Stimulated activated CD8-positive, alpha-beta memory T cell treated with anti-CD3 and anti-CD28 coated beads, Interleukin-7, amount 100 ng/mL, for 4 hours (primary cell): Measurements from ENCODE around the gene TTC39A.
"Not testable (repeated sequence)": the region's sequence is repeated elsewhere in the genome, so short reads cannot be mapped to it uniquely, and the experiment has no call there.

Experiments used
- DNase-seq, 2 donors: peaks; one replicate each; pipeline ENCODE4 v3.0.0-alpha.2; 2020; ENCODE audit warnings: low read depth in 2 of 2

Gene TTC39A

DNA sequence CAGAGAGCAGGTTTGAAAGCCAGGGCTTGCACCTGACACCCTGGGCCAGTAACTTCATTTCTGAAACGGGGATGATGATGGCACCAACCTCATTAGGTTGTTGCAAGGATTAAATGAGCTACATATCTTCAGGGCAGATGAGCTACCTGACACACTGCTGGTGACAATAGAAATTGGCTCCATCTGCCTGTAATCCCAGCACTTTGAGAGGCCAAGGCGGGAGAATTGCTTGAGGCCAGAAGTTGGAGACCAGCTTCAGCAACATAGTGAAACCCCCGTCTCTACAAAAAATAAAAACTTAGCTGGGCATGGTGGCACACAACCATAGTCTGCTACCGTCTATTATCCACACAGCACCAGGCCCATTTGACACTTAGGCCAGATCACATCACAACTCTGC is 6.3 kb upstream of the TTC39A start:
- no peak for DNase-seq

DNA sequence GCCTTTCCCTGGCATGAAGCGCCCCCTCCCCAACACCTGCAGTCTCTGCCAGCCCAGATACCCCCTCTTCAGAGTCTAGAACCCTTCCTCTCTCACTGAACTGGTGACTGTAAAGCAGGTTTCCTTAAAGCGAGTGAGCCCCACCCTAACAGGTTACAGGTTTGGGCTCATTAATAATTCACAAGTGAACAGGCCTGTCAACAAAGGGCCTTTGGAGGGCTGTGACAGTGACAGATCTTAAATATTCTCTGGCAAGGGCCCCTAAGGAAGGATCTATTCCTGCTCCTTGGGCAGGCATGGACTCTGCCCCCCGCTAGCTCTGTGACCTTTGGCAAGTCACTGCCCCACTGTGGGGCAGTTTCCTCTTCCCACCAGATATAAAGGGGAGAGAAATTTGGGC is 5.6 kb upstream of the TTC39A start:
- no peak for DNase-seq

DNA sequence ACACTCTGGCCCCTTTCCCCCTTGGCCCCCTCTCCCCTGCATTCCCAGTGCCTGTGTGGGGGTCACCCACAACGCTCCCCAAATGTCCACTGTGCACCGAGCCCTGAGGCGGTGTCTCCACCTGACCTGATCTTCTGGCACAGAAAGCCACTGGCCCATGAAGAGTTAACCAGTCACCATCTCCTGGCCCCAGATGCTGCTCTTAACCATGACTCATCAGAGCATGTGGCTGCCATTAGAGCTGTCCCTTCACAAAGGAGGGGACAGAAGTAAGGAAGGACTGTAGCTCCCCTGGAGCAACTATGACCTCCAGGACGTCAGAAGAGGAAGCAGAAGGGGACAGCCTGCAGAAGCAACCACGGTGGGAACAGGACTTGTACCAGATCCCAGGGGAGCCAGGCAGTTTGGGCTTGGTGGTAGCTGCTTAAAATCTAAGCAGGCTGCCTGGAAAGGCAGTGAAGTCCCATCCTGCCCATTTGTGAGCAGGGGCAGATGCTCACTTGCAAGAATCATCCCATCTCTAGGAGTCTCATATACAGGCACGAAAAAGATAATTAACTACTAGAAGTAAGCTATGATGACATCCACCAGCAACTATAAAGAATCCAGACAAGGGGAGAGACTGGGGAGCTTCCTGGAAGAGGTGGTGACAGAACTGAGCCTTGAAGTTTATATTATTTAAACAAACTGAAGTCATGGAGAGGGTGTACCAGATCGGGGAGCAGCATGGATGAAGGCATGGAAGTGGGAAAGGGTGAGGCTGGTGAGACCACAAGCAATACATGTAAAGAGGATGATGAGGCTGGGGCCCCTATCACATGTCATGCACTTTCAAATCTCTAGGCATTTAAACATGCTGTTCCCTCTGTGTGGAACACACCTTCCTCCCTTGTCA is 1.1 kb upstream of the TTC39A start:
- no peak for DNase-seq

DNA sequence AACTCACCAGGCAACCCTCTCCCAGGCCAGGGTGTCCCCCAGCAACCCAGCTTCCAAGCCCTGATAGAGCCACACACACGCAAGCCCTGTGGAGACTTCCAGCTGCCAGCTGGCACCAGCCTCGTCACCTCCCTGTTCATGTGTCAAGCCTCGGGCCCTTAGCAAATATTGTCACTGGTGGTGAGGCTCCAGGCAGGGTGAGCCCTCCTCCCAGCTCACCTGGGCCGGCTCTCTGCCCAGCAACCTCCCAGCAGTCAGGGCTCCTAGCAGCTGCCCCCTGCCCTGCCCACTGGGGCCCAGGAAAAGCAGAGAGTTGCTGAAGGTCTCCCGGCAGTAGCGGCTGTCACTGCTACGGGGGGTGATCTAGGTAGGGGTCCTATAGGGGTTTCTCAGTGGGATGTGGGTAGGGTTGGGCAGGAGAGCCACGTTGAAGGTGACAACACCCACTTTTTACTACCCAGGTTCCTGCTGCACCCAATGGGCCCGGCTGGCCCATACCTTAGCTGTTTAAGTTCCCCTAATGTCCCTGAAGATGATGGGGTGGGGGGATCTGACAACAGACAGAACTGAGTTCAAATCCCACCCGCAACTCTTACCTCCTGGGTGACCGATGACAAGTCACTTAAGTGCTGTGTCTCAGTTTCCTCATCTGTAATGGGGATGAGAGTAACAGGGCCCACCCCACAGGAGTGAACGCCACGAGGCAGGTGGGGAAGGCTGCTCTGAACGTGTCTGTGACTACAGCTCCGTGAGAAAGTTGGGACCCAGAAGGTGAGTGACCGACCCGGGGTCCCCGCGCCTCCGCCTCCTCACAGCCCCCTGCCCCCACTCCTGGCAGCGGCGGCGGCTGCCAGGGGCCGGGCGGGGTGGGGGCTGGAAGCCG is 678 bp downstream of the TTC39A start:
- DNase-seq, result no peak

- no peak for DNase-seq
These were observed 1.4 kb downstream of the TTC39A start for GRCh38 chr1:51328926-51329325.

DNA sequence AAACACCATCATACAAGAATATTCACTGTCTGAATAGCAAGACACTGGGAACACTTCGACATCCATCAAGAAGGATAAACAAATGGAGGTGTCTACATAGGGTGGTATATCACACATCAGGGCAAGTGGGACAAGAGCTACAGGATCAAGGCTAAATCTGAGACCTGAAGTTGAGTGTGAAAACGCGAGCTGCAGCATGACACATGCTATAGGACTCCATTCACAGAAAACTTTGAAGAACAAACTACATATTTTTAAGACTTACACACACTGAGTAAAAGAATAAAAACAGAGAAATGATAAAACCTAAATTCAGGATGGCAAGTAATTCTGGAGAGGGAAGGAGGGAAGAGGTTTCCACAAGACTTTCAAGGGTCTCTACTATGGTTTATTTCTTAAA is 2.1 kb downstream of the TTC39A start:
- no peak for DNase-seq

- no peak for DNase-seq
These were observed 3.0 kb downstream of the TTC39A start for GRCh38 chr1:51327386-51327785.

GRCh38 chr1:51326839-51327238 is 3.5 kb downstream of the TTC39A start:
- no peak for DNase-seq

- no peak for DNase-seq
These were observed 4.2 kb downstream of the TTC39A start for GRCh38 chr1:51325878-51326755.

GRCh38 chr1:51325391-51325790 is 5.0 kb downstream of the TTC39A start:
- no peak for DNase-seq

- DNase-seq, result not testable (repeated sequence)
These were observed 5.4 kb downstream of the TTC39A start for GRCh38 chr1:51325011-51325385.

- DNase-seq, result no peak
These were observed 5.9 kb downstream of the TTC39A start for GRCh38 chr1:51324251-51325010.

- DNase-seq, result no peak
These were observed 6.6 kb downstream of the TTC39A start for GRCh38 chr1:51323778-51324177.

DNA sequence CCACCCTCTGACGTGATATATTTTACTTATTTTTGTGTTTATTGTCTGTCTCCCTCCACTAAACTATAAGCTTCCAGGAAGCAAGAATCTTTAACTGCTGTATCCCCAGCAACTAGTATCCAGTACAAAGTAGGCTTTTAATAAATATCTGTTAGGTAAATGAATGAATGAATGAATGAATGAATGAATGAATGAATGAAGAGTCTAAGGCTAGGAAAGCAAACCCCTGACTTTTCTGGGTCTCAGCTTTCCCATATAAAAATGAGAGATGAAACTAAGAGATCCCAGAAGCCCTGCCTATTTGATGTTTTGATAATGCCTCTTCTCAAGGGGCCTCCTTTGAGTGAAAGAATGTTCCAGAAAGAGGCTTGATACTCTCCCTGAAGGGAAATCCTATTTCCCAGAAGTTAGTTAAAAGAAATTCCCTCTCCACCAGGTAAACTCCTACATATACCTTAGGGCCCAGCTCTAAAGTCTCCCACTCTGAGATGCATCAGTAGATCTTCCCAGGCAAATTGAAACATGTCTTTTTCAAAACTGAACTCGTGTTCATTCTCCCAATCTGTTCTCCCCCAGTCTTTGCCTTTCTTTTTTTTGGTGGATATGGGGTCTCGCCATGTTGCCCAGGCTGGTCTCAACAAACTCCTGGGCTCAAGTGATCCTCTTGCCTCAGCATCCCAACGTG is 7.8 kb downstream of the TTC39A start:
- DNase-seq, result no peak

- no peak for DNase-seq
These were observed 8.5 kb downstream of the TTC39A start for GRCh38 chr1:51321924-51322280.

GRCh38 chr1:51320967-51321923 is 9.1 kb downstream of the TTC39A start:
- DNase-seq, result no peak

GRCh38 chr1:51317798-51318197 is 12.6 kb downstream of the TTC39A start:
- no peak for DNase-seq

- DNase-seq, result no peak
These were observed 13.6 kb downstream of the TTC39A start for GRCh38 chr1:51316846-51317120.

DNA sequence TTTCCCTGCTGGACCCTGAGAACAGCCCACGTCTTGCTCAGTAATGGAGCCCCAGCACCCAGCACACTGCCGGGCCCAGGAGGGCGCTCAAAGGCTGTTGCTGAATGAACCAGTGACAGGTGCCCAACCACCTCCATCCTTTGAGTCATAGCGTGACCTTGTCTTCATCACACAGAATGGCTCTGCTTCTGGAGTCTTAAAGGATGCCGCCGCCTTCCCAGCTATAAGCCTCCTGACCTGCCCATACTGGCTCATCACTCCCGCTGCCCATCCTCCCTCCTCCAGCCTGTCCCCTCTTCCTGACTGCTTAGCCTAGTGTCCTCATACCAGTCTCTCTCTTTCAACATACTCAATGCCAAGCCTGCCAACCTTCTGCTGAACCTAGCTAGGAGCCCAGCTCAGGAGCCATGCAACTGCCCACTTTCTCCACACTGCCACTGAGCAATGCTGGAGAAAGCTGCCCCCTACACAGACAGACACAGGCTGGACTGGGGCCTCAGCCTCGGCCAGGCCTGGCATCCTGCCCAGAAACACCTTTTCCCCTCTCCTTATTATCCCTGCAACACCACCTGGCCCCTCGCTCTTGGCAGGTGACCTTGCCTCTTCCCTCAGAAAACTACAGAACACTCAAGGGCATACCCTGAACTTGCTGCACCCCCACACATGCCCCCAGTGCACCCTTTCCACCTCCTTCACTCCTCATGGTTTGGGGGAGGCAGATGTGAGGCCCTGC is 14.1 kb downstream of the TTC39A start:
- no peak for DNase-seq
